ENCODE measurements around the gene ITCH.

DNA sequence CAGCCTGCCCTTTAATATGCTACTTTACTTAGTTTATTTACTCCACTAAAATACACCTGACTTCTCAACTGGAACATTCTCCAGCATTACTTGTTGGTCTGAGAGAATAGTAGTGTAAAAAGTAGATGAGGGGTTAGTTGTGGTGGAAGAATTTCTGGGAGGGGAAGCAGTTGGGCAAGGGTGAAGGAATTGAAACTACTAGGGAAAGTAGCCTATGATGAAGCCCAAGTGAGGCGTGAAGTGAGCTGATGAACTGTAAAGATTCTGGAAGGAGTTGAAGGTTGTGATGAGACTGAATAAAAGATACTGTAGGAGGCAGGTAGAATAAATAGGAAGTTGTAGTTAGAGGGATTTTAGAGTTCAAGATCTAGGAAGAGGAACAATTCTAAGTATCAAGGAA, 72.5 kb downstream of the ITCH start:
- TF ChIP-seq EZH2 (IDR thresholded peaks at IDR 0.05; ENCODE audit: borderline replicate concordance, low read depth, low read length) (no peak), ZFX (CRISPR knock-in tag; IDR thresholded peaks at IDR 0.05) (no peak), MYNN (IDR thresholded peaks at IDR 0.05) (no peak), MYNN (CRISPR knock-in tag; IDR thresholded peaks at IDR 0.05) (no peak), SNRNP70 (optimal IDR thresholded peaks at IDR 0.05; ENCODE audit: low read depth, low read length) (no peak)
- TF ChIP-seq, protein P1, sequence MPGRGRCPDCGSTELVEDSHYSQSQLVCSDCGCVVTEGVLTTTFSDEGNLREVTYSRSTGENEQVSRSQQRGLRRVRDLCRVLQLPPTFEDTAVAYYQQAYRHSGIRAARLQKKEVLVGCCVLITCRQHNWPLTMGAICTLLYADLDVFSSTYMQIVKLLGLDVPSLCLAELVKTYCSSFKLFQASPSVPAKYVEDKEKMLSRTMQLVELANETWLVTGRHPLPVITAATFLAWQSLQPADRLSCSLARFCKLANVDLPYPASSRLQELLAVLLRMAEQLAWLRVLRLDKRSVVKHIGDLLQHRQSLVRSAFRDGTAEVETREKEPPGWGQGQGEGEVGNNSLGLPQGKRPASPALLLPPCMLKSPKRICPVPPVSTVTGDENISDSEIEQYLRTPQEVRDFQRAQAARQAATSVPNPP (IDR thresholded peaks at IDR 0.05; ENCODE audit: borderline replicate concordance, insufficient read depth, insufficient read length): no peak
